ENCODE measurements around the gene LCN15. TPM values are rescaled to one million over a fixed set of nuclear protein-coding genes. Genes with fewer than 3 reads are reported as not detected.

Gene LCN15
- total RNA-seq, 1 experiment from 2014 or later: not detected

- no peak overlapping the region for H3K4ac ChIP-seq (ENCODE audit: low read depth, low read length)
- no peak overlapping the region; the same call in 1 of the 2 replicates for H3K14ac ChIP-seq (ENCODE audit: insufficient read depth, low read length)
- no CpG with 5 or more reads among the region's 32 CpGs for WGBS (ENCODE audit: extremely low coverage, insufficient read length, low lambda C conversion rate)
- no peak overlapping the region for H2BK120ac ChIP-seq (ENCODE audit: low read depth, low read length, poor library complexity, severe bottlenecking)
- Mint-ChIP-seq H3K9me3 (no peaks in the 10 kb centered on the region), H3K4me1 (peaks cover 0 to 16% of the 10 kb centered on the region in 2 experiments; a peak in 1 of 4 replicates), H3K36me3 (ENCODE audit: insufficient read depth in 1 of 3, low read depth in 3 of 3) (no peaks in the 10 kb centered on the region), H3K27me3 (ENCODE audit: low read depth) (peaks cover 7% of the 10 kb centered on the region), H3K4me3 (no peak overlapping the region), H3K27ac (no peak overlapping the region)
- H2BK20ac ChIP-seq (ENCODE audit: low read depth, low read length, poor library complexity, severe bottlenecking): no peak overlapping the region
- H4K20me1 ChIP-seq (ENCODE audit: control insufficient read depth, insufficient read depth, insufficient read length): no peaks in the 10 kb centered on the region
- no peak overlapping the region for H4K5ac ChIP-seq (ENCODE audit: insufficient read length, low read depth, low read length)
- no peak overlapping the region for H3T11ph ChIP-seq (ENCODE audit: low read length)
- no peaks in the 10 kb centered on the region for H3K79me2 ChIP-seq (ENCODE audit: insufficient read depth, low read length)
- peaks cover 3% of the 10 kb centered on the region for H3K23me2 ChIP-seq (ENCODE audit: insufficient read length, low read depth, low read length, poor library complexity, severe bottlenecking)
- no peak overlapping the region for H3K56ac ChIP-seq (ENCODE audit: insufficient read length, low read depth, low read length)
- no peaks in the 10 kb centered on the region for H3K79me1 ChIP-seq (ENCODE audit: insufficient read depth, low read depth, low read length, poor library complexity, severe bottlenecking)
- no peaks in the 10 kb centered on the region for H3K4me1 ChIP-seq (ENCODE audit: insufficient read depth, low read length)
- no peak for TF ChIP-seq CTCF (conservative IDR thresholded peaks at IDR 0.05)
- no peak overlapping the region for H3K4me2 ChIP-seq (ENCODE audit: insufficient read depth, insufficient read length, low read length)
- no peak overlapping the region for H2BK12ac ChIP-seq (ENCODE audit: insufficient read length, low read depth, low read length)
- no peaks in the 10 kb centered on the region for H3K27me3 ChIP-seq (ENCODE audit: insufficient read depth, low read length)
- H3K23ac ChIP-seq (ENCODE audit: insufficient read length, low read depth, low read length): no peak overlapping the region
- H2AK5ac ChIP-seq (ENCODE audit: insufficient read length, low read length): no peak overlapping the region
- no peak overlapping the region for H2BK5ac ChIP-seq (ENCODE audit: insufficient read length, low read length)
- no peak for DNase-seq
- H4K91ac ChIP-seq (ENCODE audit: insufficient read length, low read depth, low read length): no peak overlapping the region
- H3K27ac ChIP-seq (ENCODE audit: insufficient read length, low read depth, low read length): no peak overlapping the region
- H3K9me3 ChIP-seq (ENCODE audit: control insufficient read depth, low read depth, low read length): no peaks in the 10 kb centered on the region
- no peak overlapping the region for H2AFZ ChIP-seq (ENCODE audit: low read length)
- no peak overlapping the region for H4K8ac ChIP-seq (replicated peaks; ENCODE audit: insufficient read length, low read depth, low read length)
- no peak overlapping the region for H2BK15ac ChIP-seq (ENCODE audit: low read depth, low read length)
- H3K9ac ChIP-seq (ENCODE audit: extremely low read depth, insufficient read length, low read length): no peak overlapping the region
- no peak overlapping the region for H3K18ac ChIP-seq (ENCODE audit: insufficient read length, low read depth, low read length)
Observed at GRCh38 chr9:136741883-136742571, 22.3 kb downstream of the LCN15 start.
